ENCODE measurements around the gene CCDC73. TPM values are rescaled to one million over a fixed set of nuclear protein-coding genes. Genes with fewer than 3 reads are reported as not detected.

Gene CCDC73
- total RNA-seq, 1 donor from 2014 or later = 0.27 TPM

DNA sequence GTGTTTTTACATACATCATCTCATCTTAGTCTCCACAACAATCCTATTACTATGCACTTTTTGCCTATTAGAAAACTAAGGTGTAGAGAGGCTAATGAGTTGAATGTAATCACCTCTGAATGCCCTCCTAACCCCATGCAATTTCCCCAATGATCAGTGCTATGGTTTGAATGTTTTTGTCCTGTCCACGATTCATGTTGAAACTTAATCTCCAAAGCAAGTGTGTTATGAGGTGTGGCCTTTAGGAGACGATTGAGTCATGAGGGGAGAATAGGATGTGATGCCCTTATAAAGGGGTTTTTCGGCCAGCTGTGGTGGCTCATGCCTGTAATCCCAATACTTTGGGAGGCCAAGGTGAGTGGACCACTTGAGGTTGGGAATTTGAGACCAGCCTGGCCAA lies 2.0 kb upstream of the CCDC73 start:
- H3K4me3 Mint-ChIP-seq = no peak overlapping the region
- H3K9me3 Mint-ChIP-seq = no peaks in the 10 kb centered on the region
- DNase-seq (ENCODE audit: low spot score in 2 of 2, unreplicated experiment in 2 of 2) = no peak
- peaks cover 16% of the 10 kb centered on the region for H3K4me1 Mint-ChIP-seq
- H3K27ac Mint-ChIP-seq = no peak overlapping the region
- H3K27me3 Mint-ChIP-seq (ENCODE audit: low read depth) = peaks cover 4% of the 10 kb centered on the region
- H3K36me3 Mint-ChIP-seq = no peaks in the 10 kb centered on the region
- TF ChIP-seq, protein P1, sequence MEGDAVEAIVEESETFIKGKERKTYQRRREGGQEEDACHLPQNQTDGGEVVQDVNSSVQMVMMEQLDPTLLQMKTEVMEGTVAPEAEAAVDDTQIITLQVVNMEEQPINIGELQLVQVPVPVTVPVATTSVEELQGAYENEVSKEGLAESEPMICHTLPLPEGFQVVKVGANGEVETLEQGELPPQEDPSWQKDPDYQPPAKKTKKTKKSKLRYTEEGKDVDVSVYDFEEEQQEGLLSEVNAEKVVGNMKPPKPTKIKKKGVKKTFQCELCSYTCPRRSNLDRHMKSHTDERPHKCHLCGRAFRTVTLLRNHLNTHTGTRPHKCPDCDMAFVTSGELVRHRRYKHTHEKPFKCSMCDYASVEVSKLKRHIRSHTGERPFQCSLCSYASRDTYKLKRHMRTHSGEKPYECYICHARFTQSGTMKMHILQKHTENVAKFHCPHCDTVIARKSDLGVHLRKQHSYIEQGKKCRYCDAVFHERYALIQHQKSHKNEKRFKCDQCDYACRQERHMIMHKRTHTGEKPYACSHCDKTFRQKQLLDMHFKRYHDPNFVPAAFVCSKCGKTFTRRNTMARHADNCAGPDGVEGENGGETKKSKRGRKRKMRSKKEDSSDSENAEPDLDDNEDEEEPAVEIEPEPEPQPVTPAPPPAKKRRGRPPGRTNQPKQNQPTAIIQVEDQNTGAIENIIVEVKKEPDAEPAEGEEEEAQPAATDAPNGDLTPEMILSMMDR (IDR thresholded peaks at IDR 0.05; ENCODE audit: unreplicated experiment) = no peak

DNA sequence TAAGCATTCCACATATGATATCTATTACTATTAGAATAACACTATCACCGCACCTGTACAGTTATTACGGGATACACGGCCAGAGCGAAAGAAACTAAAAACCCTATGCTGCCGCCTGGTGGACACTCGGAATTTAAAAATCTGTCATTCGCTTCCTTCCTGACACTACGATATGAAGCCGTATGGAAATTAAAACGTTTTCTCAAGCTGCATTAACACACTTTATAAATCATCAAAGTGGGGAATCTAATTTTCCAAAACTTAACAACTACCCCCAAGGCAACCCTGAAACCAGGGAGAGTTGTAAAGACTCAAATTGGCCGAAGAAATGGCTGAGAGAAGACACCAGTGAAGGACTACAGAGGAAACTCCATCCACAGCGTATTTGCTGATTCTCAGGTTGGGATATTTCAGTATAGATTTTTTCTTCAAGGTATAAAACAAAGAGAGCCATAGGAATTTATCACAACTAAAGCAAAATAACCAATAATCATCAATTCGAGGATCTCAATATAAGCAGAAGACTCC lies 1.4 kb downstream of the CCDC73 start:
- DNase-seq (ENCODE audit: low spot score in 2 of 2, unreplicated experiment in 2 of 2) = peak; percentile 31 to 82
- H3K9me3 Mint-ChIP-seq = peaks cover 2% of the 10 kb centered on the region
- H3K27me3 Mint-ChIP-seq (ENCODE audit: low read depth) = peaks cover 6% of the 10 kb centered on the region
- H3K27ac Mint-ChIP-seq = no peak overlapping the region
- peaks cover 26% of the 10 kb centered on the region for H3K4me1 Mint-ChIP-seq
- TF ChIP-seq, protein P1 (IDR thresholded peaks at IDR 0.05; ENCODE audit: unreplicated experiment) = peak; percentile 95
- no peaks in the 10 kb centered on the region for H3K36me3 Mint-ChIP-seq
- H3K4me3 Mint-ChIP-seq = peak overlapping the region; percentile 40

DNA sequence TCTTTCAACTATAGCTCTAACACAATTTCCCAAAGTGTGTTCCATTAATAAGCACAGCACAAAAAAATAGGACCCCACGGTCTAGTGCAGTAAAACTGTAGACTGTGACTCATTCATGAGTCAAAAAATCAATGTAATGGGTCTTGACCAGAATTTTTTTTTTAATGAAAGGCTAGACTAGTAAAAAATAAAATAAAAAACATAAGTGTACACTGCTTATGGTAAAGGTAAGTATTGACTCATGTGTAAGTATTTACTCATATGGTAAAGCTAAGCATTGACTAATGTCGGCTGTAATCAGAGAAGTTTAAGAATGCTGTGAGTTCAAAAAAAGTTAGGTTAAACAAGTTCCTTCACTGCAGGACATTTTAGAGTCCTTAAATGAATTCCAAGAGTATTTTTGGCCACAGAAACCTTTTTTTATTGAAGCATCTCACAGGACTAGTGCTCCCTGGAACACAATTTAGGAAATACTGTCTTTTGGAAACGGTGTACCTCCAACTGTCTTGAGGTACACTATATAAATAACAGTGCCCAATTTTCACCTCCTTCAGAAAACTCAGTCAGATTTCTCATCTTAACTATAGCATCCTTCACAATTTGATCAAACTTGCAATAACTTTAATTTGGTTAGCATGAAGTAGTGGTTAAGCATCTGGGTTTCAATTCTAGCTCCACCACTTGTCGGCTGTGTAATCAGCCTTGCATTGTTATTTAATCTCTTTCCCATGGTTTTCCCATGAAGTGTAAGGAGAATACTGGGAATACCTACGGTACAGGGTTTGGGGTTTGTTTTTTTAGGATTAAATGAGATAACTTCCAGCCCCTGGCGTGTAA lies 2.1 kb downstream of the CCDC73 start:
- peaks cover 26% of the 10 kb centered on the region for H3K4me1 Mint-ChIP-seq
- TF ChIP-seq, protein P1 (IDR thresholded peaks at IDR 0.05; ENCODE audit: unreplicated experiment) = no peak
- no peak overlapping the region for H3K4me3 Mint-ChIP-seq
- no peak overlapping the region for H3K27ac Mint-ChIP-seq
- peaks cover 3% of the 10 kb centered on the region for H3K9me3 Mint-ChIP-seq
- no peaks in the 10 kb centered on the region for H3K36me3 Mint-ChIP-seq
- no peak for DNase-seq (ENCODE audit: low spot score in 2 of 2, unreplicated experiment in 2 of 2)
- H3K27me3 Mint-ChIP-seq (ENCODE audit: low read depth) = peaks cover 7% of the 10 kb centered on the region

DNA sequence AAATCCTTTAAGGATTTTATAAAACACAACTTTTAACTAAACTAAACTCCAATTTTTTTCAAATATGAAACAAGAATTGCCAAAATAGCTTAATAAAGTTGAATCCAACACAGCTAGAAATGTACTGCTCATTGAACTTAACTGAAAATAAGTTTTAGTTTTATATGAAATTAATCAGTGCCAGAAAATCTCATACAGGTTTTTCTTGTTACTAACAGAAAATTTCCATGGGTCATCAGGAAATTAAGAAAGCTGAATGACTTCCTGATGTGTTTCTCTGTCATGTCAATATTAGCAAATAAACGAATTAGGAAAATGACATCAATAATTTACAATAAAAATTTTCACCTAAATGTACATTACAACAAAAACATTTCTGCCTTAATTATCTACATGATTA lies 3.5 kb downstream of the CCDC73 start:
- Mint-ChIP-seq H3K4me3 (no peak overlapping the region), H3K36me3 (no peaks in the 10 kb centered on the region), H3K4me1 (peaks cover 29% of the 10 kb centered on the region), H3K27ac (peak overlapping the region; percentile 90), H3K27me3 (ENCODE audit: low read depth) (peaks cover 7% of the 10 kb centered on the region), H3K9me3 (peaks cover 3% of the 10 kb centered on the region)
- TF ChIP-seq, protein P1 (IDR thresholded peaks at IDR 0.05; ENCODE audit: unreplicated experiment) = no peak
- DNase-seq (ENCODE audit: low spot score in 2 of 2, unreplicated experiment in 2 of 2) = no peak

DNA sequence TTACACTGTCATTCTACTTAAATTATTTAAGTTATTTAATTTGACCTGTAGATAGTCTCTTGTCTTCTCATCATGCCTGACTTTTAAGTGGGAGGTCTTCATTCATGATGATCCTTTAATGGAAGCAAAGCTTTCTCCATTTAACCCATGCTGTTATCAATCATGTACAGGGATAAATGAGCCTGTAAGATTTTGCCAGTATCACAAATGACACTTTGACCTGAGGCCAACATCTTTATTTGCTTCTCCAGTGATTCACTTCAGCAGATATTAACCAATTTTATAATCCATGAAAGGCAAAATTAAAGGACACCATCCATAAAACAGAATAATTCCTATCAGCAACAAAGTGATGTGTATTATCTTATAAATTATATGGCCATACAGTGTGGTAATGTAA lies 7.7 kb downstream of the CCDC73 start:
- Mint-ChIP-seq H3K4me3 (no peak overlapping the region), H3K9me3 (peaks cover 3% of the 10 kb centered on the region), H3K36me3 (no peaks in the 10 kb centered on the region), H3K4me1 (peaks cover 17% of the 10 kb centered on the region), H3K27me3 (ENCODE audit: low read depth) (peaks cover 2% of the 10 kb centered on the region), H3K27ac (no peak overlapping the region)
- no peak for DNase-seq (ENCODE audit: low spot score in 2 of 2, unreplicated experiment in 2 of 2)
- TF ChIP-seq, protein P1 (IDR thresholded peaks at IDR 0.05; ENCODE audit: unreplicated experiment) = no peak

Data from mesothelial cell of epicardium (in vitro differentiated cells).